ENCODE measurements around the gene ALDH1A3. TPM values are rescaled to one million over a fixed set of nuclear protein-coding genes. Genes with fewer than 3 reads are reported as not detected.

Gene ALDH1A3
- total and polyA plus RNA-seq, 8 donors = 0.31 to 17.5 (median 0.54) TPM

DNA sequence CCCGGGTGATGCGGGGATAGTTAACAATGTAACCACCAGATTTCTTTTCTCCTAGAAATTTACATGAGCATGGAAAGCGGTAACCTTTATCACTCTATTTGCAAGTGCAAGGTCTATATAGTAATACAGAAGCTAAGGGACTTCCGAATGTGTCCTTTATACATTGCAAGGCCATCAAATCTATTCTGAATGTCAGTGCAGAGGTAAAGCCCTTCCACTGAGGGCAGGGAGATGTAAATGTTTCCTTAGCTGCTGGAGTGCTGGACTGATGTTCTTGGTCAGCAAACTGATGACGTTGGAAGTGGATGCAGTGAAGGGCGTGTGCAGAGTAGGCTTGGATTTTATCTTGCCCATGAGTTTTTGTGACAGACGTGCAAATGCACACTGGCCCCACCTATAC is 6.2 kb downstream of the ALDH1A3 start:
- Histone ChIP-seq H3K27ac (no peak overlapping the region), H3K4me3 (no peak overlapping the region), H3K36me3 (no peaks in the 10 kb centered on the region), H3K27me3 (peaks cover 8 to 98% of the 10 kb centered on the region in 2 donors), H3K4me1 (peaks cover 0 to 5% of the 10 kb centered on the region in 2 donors), H3K9me3 (no peaks in the 10 kb centered on the region)
- intact Hi-C loops (cut with DNase I) = no loop called here
- TF ChIP-seq, protein P1, sequence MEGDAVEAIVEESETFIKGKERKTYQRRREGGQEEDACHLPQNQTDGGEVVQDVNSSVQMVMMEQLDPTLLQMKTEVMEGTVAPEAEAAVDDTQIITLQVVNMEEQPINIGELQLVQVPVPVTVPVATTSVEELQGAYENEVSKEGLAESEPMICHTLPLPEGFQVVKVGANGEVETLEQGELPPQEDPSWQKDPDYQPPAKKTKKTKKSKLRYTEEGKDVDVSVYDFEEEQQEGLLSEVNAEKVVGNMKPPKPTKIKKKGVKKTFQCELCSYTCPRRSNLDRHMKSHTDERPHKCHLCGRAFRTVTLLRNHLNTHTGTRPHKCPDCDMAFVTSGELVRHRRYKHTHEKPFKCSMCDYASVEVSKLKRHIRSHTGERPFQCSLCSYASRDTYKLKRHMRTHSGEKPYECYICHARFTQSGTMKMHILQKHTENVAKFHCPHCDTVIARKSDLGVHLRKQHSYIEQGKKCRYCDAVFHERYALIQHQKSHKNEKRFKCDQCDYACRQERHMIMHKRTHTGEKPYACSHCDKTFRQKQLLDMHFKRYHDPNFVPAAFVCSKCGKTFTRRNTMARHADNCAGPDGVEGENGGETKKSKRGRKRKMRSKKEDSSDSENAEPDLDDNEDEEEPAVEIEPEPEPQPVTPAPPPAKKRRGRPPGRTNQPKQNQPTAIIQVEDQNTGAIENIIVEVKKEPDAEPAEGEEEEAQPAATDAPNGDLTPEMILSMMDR (IDR thresholded peaks at IDR 0.05) = no peak
- DNase-seq = no peak
- ATAC-seq = no peak

DNA sequence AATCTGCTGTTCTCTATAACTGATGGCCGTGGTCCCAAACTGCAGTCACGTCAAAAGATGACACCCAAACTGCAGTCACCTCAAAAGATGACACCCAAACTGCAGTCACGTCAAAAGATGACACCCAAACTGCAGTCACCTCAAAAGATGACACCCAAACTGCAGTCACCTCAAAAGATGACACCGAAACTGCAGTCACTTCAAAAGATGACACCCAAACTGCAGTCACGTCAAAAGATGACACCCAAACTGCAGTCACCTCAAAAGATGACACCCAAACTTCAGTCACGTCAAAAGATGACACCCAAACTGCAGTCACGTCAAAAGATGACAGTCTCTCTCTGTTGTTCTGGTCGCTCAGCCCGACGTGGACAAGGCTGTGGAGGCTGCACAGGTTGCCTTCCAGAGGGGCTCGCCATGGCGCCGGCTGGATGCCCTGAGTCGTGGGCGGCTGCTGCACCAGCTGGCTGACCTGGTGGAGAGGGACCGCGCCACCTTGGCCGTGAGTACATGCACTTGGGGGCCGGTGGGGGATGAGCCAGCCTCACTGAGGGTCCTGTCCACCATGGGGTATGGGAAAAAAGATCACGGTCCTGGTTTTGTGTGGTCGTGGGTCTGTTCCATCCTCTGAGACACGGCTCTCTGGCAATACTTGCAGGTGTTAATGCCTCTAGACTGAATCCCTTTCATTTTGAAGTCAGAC is 7.7 kb downstream of the ALDH1A3 start:
- intact Hi-C loops (cut with DNase I) = no loop called here
- TF ChIP-seq, protein P1 (IDR thresholded peaks at IDR 0.05) = no peak
- H3K4me3 ChIP-seq = no peak overlapping the region
- H3K4me1 ChIP-seq = peaks cover 0 to 5% of the 10 kb centered on the region in 2 donors
- no peak for ATAC-seq
- H3K9me3 ChIP-seq = no peaks in the 10 kb centered on the region
- peaks cover 0 to 98% of the 10 kb centered on the region in 2 donors for H3K27me3 ChIP-seq
- H3K27ac ChIP-seq = no peak overlapping the region
- H3K36me3 ChIP-seq = no peaks in the 10 kb centered on the region
- no peak for DNase-seq

DNA sequence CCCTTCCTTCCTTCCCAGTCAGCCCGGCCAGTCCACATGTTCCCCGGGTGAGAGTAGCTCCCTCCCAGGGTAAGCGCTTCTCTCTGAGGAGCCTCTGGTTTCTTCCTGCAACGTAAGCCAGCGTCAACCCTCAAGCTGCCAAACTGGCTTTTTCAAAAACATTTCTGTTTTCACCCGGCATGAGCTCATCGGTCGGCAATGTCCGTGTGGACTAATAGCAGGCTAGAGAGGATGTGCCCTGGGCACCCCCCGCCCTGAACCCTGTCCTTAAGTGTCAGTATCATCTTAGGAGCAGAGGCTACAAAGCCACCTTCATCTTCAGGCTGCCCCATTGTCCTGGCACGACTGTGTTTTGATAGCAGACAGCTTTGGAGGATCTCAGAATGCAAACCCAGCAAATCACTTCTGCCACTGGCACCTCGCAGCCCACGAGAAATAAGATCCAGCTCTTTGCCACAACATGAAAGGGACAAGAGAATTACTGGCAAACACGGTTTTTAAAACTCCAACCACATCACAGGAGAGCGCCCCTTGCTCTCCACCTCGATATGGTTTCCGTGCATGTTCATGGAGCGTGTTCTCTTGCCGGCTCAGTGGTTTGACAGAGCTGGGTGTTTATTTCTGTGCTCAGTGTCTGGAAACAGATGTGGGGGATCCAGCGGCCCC is 9.9 kb downstream of the ALDH1A3 start:
- TF ChIP-seq, protein P1 (IDR thresholded peaks at IDR 0.05) = no peak
- no peak overlapping the region for H3K27ac ChIP-seq
- peak; percentile 80 for ATAC-seq

DNA sequence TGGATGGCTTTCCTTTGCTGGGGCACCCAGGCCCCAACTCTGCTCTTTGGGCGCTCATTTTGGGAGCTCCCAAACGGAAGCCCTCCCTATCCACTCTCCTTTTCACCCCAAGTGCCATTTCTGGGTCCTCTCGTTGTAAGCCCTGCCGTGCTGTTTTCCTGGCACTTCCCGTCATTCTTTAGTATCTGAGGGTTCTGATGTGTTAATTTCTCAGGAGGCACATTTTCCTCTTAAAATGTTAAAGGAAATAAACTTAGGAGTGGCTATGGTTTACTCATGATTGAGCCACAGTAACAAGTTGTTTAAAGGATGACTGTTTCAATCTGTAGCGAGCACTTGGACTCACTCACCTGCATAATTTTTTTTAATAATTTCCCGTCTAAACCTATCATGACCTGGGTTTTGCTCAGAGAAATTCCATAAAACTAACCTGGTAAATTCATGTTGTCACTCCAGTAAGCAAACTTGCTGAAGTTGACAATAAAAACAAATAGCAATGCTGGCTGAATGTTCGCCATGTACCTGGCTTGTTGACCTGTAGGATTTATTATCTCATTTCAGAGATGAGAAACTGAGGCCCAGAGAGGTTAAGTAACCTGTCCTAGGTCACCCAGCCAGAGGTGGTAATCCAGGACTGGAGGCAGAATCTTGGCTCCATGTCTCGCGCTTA is 10.6 kb downstream of the ALDH1A3 start:
- DNase-seq = no peak
- Histone ChIP-seq H3K9me3 (no peaks in the 10 kb centered on the region), H3K27me3 (peaks cover 0 to 94% of the 10 kb centered on the region in 2 donors), H3K36me3 (no peaks in the 10 kb centered on the region), H3K4me1 (peaks cover 0 to 5% of the 10 kb centered on the region in 2 donors), H3K27ac (no peak overlapping the region), H3K4me3 (no peak overlapping the region)
- TF ChIP-seq, protein P1 (IDR thresholded peaks at IDR 0.05) = no peak
- ATAC-seq = peak; percentile 26
- intact Hi-C loops (cut with DNase I) = no loop called here

More for the DNA sequence above, 9.9 kb downstream of the ALDH1A3 start:
- Histone ChIP-seq H3K9me3 (no peaks in the 10 kb centered on the region), H3K27me3 (peaks cover 0 to 98% of the 10 kb centered on the region in 2 donors), H3K36me3 (no peaks in the 10 kb centered on the region), H3K4me3 (no peak overlapping the region), H3K4me1 (peaks cover 0 to 5% of the 10 kb centered on the region in 2 donors)
- DNase-seq = peak in 2 of 4 donors; percentile 51 to 76
- intact Hi-C loops (cut with DNase I) = no loop called here

DNA sequence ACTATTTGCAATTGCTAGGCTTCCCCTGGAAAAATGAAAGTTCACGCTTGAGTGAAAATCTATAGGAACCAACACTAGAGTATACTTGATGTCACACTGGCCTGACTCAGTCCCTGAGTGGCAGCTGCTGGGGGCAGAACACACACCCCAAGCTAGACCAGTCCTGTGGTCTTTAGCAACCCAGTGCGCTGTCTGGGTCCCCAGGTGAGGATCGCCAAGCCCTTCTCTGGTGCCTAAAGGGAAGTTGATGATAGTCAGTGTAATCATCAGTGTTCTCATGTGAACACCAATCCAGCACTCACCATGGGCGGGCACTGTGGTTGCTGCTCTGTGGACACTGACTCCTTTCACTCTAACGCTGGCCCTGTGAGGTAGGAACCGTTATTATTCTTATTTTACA is 11.2 kb downstream of the ALDH1A3 start:
- Histone ChIP-seq H3K9me3 (no peaks in the 10 kb centered on the region), H3K4me3 (no peak overlapping the region), H3K27ac (no peak overlapping the region), H3K36me3 (no peaks in the 10 kb centered on the region), H3K27me3 (peaks cover 0 to 88% of the 10 kb centered on the region in 2 donors), H3K4me1 (peaks cover 0 to 5% of the 10 kb centered on the region in 2 donors)
- no peak for DNase-seq
- TF ChIP-seq, protein P1 (IDR thresholded peaks at IDR 0.05) = no peak
- ATAC-seq = no peak
- intact Hi-C loops (cut with DNase I) = no loop called here

All from left lung (tissue), 10 donors.